Bone marrow (tissue), 2 donors: ENCODE results near the gene EPN1.
"Not testable (repeated sequence)": the region's sequence is repeated elsewhere in the genome, so short reads cannot be mapped to it uniquely, and the experiment has no call there.

Source experiments
- DNase-seq, 2 donors: peaks; one replicate each; lab custom pipeline; 2025; lab: John Stamatoyannopoulos, UW

EPN1 gene

DNA sequence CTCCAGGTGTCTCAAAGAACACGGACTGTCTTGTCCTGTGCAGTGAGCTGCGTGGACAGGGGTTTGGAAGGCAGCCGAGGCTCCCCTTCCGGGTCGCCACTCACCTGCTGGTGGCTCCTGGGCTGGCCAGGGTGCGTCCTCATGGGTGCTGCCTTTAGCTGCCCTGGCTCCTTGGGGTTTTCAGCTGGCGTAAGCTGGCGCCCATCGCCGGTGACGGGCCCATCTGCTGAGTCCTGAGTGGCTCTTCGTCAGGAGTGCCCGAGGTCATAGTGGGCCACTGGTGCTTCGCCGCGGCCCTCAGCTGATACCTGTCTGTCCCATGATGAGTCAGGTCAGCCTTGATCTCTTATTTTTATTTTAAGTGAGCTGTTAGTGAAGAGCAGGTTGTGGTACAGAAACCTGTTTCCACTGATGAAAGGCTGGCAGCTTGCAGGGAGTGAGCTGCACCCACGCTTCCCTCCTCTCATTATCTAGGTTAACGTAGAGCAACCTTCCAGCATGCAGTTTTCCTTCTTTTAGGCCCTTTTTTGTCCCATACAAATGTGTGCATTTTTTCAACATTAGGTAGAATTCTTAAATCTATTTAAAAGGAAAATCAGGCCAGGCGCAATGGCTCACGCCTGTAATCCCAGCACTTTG lies 18.4 kb downstream of the EPN1 start:
- no peak for DNase-seq

DNA sequence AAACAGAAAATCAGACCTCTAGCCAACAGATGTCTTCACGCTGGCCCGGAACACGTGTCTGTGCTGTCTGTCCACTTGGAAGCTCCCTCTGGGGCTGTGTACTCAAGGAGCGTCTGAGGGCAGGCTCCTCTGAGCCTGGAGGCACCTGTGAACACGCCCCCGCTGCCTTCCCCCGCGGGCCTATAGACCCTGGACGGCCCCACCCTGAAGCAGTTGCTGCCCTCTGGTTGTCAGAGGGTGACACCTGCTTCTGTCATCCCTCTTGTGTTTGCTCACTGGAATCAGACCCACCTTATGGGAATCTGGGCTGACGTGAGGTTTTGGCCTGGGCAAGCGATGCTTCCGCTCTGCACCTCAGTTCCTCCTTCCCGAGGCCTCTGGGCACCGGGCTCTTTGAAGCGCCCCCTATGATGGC lies 19.2 kb downstream of the EPN1 start:
- DNase-seq, result no peak

DNA sequence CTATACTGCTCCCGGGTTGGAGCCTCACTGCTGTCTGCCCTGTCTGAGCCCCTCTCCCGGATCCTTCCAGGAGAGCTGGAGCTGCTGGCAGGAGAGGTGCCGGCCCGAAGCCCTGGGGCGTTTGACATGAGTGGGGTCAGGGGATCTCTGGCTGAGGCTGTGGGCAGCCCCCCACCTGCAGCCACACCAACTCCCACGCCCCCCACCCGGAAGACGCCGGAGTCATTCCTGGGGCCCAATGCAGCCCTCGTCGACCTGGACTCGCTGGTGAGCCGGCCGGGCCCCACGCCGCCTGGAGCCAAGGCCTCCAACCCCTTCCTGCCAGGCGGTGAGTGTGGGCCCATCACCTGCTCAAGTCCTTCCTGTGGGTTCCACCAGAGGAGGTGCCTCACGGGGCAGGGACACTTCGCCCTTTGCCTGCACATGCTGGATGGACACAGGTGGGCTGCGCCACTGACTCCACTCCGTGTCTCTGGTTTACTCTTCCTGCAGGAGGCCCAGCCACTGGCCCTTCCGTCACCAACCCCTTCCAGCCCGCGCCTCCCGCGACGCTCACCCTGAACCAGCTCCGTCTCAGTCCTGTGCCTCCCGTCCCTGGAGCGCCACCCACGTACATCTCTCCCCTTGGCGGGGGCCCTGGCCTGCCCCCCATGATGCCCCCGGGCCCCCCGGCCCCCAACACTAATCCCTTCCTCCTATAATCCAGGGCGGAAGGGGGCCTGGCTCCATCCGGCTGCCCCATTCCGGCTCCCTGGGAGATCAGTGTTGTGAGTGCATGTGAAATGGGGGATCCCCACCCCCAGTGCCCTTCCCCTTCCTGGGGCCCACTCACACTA lies 19.8 kb downstream of the EPN1 start:
- DNase-seq, result no peak

DNA sequence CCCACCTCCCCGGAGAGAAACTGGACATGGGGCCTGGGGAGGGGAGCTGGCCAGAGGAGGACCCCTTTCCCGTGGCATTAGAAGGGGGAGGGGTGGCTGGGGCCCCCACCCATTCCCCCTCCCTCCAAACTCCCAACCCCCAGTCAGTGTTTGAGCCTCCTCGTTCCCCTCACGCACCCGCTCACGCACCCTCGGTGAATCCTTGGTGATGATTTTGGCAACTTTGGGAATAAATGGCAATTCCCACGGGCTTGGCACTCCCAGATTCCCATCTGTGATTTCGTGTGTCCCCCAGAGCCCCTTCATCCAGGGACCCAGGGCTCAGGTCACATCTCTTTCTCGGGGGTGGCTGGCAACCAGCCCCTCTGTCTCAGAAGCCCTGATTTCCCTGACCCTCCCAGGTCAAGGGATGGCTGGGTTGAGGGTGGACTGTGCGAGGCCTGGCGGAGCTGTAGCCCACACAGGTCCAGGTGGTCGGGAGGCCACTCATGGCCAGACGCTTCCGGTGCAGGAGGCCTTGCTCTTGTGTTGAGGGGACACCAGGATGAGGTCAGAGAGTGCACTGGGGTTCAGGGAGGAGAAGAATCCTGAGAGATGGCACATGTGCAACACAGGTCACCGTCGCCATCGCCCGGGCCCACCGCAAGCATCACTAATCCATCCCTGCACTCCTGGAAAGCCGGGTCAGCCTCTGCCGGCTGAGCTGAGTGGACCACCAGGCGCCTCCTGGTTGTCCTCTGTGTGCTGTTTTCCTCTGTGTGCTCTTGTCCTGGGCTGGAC lies 20.7 kb downstream of the EPN1 start:
- DNase-seq, result no peak

DNA sequence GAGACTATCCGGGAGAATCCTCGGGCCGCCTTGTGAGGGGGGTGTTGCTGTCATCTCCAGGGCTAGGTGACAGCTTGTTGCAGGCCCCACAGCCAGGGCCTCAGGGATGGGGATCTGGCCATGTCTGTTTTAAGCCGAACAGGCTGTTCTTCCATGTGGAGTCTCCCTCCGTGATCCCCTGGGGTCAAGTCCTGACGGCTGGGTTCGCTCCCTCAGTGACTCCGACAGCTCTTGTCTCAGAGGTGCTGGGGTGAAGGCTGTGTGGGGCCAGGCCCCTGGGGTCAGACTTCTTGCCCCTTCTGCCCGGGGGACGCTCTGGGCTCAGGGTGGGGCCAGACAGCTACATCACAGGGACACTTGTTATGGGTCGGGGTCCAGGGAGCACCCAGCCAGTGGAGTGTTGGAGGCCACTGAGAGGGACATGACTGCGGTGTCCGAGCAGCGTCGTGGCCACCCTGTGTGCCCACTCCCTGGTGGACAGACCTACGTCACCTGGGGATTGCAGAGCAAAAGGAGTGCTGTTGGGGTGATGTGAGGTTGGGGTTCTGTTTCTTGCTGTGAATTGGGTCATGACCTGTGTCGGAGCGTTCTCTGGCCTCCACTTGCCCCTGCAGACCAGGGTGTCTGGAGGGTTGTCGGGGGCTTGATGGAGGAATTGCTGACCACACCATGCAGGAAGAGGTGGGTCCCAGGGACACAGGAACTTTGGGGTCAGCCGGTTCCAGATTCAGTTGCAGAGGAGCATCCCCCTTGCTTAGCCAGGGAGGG lies 21.5 kb downstream of the EPN1 start:
- DNase-seq, result no peak

DNA sequence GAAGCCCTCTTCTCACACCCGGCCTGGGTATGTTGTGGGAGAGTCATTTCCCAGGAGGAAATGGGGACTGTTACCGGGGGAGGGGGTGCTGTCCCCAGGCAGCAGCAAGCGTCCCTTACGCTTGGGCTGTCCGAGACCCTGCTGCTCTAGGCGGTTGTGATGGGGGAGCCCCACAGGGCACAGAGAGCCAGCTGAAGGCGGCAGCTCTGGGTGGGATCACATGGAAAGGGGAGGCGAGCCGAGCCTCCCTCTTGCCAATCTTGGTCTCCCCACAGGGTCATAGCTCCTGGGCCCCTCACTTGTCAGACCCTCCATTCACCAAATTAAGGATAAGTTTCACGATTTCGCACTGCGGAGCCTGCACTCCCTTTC lies 22.0 kb downstream of the EPN1 start:
- no peak for DNase-seq

DNA sequence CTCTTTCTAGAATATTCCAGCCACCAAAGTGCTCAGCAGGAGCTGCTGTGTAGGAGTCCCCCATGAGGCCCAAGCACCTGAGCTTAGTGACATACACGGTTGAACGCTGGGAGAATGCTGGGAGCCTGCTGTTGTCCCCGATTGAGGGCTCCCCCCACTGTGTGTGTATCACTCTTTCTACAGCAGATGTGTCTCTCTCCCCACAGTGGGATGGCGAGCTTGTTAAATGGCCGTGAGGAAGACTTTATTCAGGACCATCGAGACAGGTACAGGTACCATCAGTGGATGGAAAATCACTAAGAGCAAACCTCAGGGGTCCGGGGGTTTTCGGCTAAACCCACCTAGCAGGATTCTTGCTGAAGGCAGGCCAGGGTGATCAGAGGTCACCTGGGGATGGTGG lies 22.7 kb downstream of the EPN1 start:
- DNase-seq, result no peak

DNA sequence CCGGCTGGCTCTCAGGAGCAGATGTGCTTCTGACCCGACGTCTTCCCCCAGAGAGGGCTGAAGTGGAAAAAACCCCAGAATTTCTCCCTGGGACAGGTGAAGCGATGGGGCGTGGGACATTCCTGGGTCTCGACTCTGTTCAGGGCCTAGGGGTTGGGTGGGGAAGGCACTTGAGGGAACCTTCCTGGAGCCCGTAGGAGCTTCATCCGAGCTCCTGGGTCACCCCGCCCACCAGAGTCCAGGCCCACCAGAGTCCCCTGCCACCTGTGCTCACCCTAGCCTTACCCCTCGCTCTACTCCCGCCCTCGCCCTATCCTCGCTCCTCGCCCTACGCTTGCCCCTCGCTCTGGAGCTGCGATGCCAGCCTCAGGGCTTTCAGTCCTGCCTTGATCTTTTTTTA lies 23.2 kb downstream of the EPN1 start:
- DNase-seq, result no peak

DNA sequence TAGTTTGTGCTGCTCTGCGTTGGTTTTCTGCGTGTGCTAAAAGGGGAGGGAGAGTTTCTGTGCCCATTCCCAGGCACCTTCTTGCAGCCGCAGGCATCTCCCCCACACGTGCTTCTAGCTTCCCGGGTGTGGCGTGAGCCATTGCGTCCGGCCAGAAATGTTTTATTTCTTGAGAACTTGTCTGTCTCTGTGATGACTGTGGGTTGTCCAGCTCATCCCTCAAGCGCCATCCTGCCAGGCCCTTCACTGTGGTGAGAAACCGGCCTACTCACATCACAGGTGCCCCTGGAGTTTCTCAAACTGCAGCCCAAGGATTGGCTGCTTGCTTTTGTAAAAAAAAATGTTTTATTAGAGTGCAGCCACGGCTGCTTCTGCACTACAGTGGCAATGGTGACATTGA lies 24.2 kb downstream of the EPN1 start:
- DNase-seq, result no peak

DNA sequence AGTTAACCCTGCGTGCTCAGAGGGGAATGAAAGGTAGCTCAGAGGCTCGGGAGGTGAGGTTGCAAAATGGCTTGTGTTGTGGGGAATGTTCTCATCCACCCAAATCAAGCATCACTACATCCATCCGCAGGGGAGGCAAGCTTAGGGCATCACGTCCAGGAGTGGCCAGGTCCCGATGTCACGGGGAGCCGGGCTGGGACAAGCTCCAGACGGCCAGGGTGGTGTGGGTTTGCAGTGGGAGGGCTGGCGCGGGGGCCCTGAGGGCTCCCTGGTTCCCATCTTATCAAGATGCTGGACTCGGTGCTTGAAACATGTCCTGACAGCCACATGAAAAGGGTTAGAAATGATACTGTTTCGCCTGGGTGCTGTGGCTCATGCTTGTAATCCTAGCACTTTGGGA lies 25.8 kb downstream of the EPN1 start:
- no peak for DNase-seq

DNA sequence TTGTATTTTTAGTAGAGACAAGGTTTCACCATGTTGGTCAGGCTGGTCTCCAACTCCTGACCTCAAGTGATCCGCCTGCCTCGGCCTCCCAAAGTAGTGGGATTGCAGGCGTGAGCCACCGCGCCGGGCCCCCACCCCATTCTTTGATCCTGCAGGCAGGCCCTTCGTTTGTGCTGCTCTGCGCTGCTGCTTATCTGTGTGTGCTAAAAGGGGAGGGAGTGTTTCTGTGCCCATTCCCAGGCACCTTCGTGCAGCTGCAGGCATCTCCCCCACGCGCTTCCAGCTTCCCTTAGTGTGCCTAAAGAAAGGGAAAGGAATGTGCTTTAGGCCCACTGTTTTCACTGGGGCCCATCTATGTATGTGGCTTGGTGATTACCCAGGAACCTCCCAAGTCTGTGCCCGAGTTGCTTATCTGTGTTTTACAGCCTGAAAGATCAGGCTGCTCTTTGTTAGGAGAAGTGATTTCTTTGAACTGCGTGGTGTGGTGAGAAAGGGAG lies 27.2 kb downstream of the EPN1 start:
- DNase-seq, result no peak

DNA sequence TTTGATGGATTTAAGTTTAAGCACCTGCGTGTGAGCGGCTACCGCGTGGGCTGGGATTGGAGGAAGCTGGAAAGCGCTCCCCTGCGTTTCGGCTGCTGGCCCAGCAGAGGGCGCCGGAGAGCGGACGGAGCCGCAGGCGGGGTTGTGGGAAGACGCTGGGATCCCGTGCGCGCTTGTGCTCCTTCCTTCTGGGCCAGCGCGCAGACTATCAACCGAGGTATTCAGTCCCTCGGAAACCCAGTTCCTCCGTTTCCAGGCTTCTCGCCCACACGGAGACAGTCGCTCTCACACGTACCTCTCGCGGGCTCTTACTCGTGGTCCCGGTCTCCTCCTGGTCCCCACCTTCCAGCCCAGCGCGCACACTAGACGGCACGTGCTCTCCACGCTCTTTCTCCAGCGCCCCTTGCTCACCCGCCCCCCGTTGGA lies 28.8 kb downstream of the EPN1 start:
- no peak for DNase-seq

DNA sequence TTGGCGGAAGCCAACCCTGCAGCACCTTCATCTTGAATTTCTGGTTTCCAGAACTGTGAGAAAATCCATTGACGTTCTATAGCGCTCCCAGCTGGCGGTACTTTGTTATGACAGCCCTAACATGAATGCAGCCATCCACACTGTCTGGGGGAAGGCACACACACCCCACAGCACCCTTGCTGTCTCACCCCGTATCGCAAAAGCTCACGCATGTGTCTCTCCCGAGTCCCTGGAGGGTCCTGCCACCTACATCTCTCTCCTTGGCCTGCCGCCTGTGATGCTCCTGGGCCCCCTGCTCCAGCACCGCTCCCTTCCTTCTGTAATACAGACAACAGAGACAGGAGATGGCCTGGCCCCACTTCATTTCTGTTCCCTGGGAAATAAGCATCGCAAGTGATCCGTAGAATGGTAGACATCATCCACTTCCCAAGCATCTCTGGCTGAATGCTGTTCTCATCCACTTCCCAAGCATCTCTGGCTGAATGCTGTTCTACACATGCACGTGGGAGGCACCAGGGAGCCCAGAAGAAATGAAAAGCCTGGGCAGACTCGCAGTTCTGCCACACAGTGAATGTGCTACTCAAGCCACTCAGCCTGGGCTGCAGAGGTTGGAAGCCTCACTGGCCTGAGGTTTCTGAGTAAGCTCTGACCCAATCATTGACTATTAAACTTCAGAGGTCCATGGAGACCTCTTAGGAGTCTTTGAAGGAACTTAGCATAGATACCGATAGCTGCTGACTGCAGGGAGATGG lies 29.6 kb downstream of the EPN1 start:
- DNase-seq, result no peak

DNA sequence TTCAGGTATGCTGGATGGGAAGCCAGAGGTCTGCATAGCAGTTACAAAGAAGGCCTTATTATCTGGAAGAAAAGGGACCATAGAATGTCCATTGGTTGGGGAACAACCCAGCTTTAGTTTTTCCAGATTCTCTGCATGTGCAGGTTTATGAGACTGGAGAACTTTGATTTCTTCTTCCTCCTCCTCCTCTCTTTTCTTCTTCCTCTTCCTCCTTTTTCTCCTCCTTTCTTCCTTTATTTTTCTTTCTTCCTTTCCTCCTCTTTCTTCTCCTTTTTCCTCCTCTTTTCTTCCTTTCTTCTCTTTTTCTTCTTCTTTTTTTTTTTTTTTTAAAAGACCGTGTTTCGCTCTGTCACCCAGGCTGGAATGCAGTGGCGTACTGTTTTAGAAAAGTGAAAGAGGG lies 30.9 kb downstream of the EPN1 start:
- DNase-seq, result no peak

DNA sequence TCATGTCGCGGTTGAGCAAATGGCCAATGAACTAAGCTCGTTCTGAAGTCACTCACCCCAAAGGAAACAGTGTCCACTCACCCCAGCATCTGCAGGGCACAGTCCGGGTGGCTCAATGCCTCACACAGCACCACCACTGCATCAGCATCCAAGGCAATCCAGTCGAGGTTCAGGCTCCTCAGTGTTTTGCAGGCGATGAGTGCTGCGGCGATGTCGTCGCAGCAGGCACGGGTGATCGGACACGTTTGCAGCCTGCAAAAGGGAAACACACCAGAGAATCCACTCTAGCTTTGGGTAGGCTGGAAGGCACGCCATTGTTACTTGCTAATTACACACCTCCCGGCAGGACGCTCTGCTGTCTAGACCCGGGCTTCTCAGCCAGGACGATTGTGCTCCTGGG lies 36.7 kb downstream of the EPN1 start:
- DNase-seq, result no peak

DNA sequence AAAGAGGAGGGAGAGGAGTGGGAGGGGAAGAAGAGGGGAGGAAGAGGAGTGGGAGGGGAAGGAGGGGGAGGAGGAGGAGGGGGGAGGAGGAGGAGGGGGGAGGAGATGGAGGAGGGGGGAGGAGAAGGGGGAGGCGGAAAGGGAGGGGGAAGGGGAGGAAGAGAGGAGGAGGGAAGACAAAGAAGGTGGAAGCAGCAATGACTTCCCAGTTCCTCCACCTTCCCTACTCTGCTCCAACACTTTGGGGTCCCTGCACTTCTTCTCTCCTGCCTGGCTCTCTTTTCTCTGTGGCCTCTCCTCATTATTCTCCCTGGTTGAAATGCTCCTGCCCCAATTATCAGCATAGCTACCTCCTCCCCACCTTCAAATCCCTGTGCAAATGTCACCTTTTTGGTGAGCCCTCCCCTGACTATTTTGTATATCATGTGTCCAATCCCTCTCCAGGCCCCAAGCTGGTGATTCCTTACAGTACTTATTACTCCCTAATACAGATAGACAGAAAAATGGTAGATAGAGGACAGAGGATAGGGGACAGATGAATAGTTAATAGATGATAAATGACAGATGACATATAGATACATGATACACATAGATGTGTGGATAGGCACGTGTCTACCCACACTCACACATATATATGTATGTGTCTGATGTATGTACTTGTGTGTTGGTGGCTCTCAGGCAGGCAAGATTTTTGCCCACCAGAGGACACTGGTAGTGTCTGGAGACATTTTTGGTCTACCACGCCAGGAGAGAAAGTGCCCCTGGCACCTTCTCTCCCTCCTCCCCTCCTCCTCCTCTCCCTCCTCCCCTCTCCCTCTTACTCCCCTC lies 38.0 kb downstream of the EPN1 start:
- DNase-seq, result no peak

DNA sequence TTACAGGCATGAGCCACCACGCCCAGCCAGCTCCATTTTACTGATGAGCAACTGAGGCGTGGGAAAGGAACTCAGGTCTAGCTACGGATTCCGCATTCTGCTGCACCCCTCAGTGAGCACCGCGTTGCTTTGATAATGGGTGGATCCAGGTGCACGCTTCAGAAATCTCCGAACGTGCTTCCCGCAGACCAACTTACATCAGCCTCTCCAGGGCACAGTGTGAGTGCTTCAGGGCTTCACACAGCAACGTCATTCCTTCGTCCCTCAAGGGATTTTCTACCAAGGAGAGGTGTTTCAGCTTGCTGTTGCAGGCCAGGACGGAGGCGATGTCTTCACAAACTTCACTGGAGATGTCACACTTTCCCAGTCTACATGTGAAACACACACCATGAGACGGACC lies 41.5 kb downstream of the EPN1 start:
- no peak for DNase-seq

DNA sequence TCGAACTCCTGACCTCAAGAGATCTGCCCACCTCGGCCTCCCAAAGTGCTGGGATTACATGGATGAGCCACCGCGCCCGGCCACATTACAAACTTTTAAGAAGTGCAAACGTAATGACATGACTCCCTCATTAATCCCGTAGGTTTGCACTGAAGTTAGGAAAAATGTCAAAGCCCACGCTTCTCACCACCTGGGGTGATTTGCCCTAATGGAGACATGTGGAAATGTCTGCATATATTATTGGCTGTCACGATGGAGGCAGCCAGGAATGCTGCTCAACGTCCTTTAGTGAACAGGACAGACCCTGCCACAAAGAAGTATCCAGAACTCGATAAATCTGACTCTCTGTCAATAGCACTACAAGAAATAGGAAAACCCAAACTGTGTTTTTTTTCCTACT lies 42.2 kb downstream of the EPN1 start:
- no peak for DNase-seq

DNA sequence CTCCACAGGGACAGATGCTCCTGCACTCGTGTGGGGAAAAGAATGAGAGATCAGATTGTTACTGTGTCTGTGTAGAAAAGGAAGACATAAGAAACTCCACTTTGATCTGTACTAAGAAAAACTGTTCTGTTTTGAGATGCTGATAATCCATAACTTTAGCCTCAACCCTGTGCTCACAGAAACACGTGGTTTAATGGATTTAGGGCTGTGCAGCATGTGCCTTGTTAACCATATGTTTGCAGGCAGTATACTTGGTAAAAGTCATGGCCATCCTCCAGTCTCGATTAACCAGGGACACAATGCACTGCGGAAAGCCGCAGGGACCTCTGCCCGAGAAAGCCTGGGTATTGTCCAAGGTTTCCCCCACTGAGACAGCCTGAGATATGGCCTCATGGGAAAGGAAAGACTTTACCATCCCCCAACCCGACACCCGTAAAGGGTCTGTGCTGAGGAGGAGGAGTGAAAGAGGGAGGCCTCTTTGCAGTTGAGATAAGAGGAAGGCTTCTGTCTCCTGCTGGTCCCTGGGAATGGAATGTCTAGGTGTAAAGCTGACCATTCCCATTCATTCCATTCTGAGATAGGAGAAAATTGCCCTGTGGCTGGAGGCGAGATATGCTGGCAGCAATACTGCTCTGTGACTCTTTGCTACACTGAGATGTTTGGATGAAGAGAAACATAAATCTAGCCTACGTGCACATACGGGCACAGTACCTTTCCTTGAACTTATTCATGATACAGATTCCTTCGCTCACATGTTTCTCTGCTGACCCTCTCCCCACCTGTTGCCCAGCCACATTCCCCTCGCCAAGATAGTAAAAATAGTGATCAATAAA lies 43.1 kb downstream of the EPN1 start:
- DNase-seq, result not testable (repeated sequence)
